ENCODE measurements around the gene ZNF385A. TPM values are rescaled to one million over a fixed set of nuclear protein-coding genes. Genes with fewer than 3 reads are reported as not detected.
A peak's percentile ranks its signal among the peaks of the same experiment; 100 is the strongest.

ZNF385A gene
- total RNA-seq, 1 experiment from 2014 or later, result 5.3 TPM

DNA sequence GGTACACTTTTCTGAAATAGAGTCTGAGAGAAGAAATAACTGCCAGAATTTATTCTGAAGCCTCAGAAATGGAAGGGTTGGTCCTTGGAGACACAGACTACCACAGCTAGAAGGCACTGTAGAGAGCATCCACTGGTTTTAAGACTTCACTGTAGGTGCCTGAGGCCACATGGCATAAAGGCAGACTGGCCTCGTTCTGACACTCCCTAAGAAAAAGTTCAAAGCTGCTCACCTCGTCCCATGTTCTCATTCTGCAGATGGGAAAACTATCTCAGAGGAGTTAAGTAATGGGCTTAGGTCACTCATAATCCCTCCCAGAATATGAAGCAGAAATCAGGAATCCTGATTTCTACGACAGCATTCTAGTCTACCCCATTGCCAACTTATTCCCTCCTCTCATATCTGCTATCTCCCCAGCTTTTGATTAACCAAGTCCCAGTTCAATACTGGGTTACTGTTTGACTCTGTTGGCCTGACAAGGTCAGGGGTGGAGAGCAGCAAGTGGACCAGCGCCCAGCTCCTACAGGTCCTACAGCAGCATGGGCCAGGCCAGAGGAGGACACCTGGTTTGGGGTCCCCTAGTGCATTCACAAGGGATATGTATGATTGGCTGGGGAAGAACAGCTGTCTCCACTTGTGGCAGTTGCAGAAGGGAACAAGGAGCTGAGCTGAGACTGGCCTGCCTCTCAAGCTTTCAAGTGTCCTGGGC, 30.8 kb upstream of the ZNF385A start:
- no peak for DNase-seq (ENCODE audit: low spot score)

- peak; percentile 36 for DNase-seq (ENCODE audit: low spot score)
Observed at GRCh38 chr12:54413284-54414190, 29.0 kb upstream of the ZNF385A start.

GRCh38 chr12:54412786-54413185, 28.3 kb upstream of the ZNF385A start:
- DNase-seq (ENCODE audit: low spot score), result no peak

GRCh38 chr12:54412348-54412747, 27.8 kb upstream of the ZNF385A start:
- no peak for DNase-seq (ENCODE audit: low spot score)

GRCh38 chr12:54411391-54412241, 27.1 kb upstream of the ZNF385A start:
- peak; percentile 54 for DNase-seq (ENCODE audit: low spot score)

DNA sequence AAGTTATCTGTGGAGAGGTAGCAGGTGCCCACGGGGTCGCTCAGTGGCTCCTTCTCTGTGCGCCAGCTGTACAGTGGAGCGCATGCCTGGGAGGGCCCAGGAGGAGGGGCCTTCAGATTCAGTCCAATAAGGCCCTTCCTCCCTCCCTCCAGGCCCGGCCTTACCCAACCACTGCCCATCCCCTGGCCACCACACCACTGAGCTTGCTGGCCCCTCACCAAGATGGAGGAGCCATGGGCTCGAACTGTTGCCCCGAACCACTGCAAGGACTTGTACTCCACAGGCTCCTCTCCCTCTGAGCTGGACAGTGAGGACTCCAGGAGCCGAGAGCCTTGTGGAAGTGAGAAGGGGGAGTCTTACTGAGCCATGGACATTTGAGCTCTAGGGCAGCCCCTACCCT, 24.7 kb upstream of the ZNF385A start:
- DNase-seq (ENCODE audit: low spot score), result no peak

GRCh38 chr12:54407183-54407905, 22.8 kb upstream of the ZNF385A start:
- no peak for DNase-seq (ENCODE audit: low spot score)

DNA sequence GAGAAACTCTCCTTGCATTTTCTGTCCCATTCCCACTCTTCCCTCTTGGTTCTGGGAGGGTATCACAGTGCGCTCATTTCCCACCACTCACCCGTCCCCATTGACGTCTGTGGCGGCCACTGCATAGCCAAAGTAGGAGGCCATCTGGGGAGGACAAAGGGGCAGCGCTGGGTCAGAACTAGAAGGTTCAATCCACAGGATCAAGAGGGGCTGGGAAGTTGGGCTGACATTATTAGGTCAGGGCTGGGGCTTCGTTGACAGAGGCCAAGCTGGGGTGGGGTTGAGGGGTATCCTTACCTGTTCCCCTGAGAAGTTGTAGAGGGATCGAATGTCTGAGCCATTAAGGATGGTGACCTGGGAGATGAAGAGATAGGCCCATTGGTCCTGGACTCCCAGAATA, 21.0 kb upstream of the ZNF385A start:
- DNase-seq (ENCODE audit: low spot score), result no peak

DNA sequence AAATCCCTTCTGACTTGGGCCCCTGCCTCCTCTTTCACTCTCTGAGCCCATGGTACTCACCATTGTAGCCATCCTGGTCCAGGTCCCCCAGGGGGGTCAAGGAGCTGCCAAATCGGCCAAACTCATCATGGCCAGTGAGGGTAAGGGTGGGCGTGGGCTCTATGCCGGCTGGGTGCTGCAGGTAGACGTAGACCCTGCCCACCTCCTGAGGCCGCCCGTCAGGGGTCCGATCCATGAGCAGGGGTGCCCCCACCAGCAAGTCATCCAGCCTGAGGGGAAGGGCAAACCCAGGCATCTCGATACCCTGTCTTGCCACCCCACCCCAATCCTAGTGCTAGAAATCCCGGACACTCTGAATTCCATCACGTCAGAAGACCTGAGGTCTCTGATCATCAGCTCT, 20.6 kb upstream of the ZNF385A start:
- no peak for DNase-seq (ENCODE audit: low spot score)

DNA sequence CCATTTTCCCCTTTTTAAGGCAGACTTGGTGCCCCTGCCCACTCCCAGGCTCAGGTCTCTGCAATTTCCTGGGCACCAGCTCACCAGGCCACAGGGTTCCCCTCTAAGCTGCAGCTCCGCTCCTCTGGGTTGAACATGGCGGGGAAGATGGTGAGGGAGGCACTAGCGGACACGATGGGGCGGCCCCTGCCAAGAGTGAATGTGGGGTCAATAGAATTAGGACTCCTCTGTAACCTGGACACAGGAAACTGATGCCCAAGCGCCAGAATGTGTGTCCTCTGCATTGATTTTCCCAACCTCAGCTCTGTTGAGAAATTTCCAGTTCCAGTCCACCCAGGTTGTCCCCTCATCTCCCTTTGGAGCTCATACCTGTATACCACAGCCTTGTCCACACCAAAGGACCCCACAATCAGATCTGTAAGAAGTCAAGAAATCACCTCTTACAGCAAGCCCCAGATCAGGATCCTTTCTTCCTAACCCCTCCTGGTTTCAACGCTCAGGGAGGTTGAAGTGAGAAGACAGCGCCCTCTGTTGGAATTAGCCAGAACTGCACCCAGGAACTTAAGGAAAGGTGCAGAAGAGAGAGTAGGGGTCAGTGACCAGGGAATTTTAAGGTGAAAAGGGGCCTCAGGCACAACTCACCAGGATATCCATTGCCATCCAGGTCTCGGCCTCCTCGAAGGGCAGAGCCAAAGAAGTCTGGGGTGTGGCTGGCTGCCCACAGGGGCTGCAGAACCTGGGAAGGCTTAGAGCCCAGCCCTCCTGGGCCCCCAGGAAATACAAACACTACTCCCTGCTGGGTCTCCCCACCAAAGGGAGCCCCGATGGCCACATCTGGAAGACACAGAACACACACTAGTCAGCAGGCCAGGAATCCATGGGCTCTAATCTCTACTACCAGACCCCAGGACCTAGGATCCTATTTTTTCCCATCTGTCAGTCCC, 19.8 kb upstream of the ZNF385A start:
- DNase-seq (ENCODE audit: low spot score), result no peak

DNA sequence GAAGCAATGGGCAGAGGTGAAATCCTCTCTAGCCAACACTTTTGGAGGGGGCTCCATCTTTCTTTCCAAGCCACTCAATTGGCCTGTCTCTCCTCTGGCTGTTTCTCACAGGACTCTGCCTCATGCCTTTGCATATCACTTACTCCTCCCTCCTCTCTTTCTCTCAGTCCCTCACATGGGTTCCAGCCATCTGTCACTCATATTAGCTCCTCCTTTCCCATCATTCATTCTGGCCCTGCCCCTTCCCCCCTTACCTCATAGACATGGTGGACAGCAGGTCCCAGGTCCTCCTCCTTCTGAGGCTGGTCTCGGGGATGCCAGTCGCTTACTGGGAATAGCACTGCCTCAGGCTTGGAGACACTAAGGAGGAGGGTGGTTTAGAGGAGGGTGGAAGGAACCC, 16.6 kb upstream of the ZNF385A start:
- no peak for DNase-seq (ENCODE audit: low spot score)

GRCh38 chr12:54398995-54399793, 14.7 kb upstream of the ZNF385A start:
- peak; percentile 67 for DNase-seq (ENCODE audit: low spot score)

DNA sequence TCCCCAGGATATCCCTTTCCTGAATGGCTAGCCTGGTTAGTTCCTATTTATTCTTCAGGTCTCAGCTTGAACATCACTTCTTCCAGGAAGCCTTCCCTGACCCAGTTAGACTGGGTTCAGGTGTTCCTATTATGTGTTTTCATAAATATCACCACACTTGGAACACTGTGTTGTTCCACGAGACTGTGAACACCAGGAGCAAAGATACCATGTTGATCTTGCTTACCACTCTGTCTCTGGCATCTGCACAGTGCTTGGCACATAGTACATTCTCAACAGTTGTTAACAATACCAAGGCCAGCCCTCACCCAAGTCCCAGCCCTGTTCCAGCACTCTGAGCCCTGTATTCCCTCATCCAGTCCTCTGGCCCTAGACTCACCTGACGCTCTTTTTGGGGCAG, 13.7 kb upstream of the ZNF385A start:
- no peak for DNase-seq (ENCODE audit: low spot score)

GRCh38 chr12:54397157-54397556, 12.6 kb upstream of the ZNF385A start:
- no peak for DNase-seq (ENCODE audit: low spot score)

DNA sequence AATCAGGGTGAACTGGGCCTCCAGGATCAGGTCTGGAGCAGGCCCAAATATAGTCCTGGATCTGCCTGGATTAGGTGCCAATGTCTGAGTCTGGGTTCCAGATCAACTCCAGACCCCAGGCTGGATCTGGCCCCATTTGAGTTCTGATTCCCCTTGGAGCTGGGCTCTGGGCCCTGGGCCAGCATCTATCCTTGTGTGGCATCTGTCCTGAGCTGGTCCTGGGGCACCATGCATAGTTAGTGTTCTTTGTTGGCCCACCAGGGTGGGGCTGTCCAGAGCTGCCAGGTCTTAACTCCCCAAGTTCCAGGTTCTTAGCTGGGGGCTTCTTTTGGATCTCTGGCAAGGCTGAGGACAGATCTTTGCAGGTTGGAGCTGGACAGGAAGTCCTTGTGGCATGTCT, 11.0 kb upstream of the ZNF385A start:
- no peak for DNase-seq (ENCODE audit: low spot score)

DNA sequence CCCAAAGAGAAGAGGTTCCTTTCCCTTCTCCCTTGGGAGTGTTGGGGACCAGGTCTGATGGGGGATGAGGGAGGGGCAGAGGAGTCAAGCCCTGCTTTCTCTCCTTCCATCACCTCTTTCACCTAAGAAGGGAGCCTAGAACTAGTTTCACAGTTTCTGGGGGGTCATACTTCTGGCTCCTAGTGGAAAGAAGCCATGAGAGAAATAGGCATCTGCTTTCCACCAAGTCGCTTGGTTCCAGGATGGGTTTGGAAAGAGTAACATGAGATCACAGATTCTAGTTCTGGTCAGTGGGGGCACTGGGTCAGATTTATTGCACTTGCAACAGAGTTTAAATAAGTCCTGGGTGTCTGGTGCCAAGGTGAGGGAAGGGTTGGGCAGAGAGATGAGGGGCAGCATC, 10.5 kb upstream of the ZNF385A start:
- no peak for DNase-seq (ENCODE audit: low spot score)

- peak; percentile 38 for DNase-seq (ENCODE audit: low spot score)
Observed at GRCh38 chr12:54394281-54394719, 9.8 kb upstream of the ZNF385A start.

DNA sequence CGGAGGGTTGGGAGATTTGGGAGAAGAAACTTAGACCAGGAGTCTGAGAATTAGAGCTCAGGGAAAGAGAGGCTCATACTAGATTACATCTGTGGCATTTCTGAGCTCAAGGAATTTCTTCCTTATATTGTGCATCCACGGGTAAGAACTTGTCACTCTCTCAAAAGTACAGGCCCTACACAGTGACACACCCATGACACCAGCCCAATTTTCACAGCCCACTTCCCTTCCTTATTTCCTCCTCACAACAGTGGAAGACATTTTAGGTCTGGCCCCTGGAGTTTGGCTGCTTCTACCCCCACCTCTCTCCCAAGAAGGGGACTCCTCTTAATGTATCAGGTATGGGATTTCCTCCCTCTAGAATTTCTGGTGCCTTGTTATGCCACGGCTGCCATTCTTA, 9.2 kb upstream of the ZNF385A start:
- DNase-seq (ENCODE audit: low spot score), result no peak

DNA sequence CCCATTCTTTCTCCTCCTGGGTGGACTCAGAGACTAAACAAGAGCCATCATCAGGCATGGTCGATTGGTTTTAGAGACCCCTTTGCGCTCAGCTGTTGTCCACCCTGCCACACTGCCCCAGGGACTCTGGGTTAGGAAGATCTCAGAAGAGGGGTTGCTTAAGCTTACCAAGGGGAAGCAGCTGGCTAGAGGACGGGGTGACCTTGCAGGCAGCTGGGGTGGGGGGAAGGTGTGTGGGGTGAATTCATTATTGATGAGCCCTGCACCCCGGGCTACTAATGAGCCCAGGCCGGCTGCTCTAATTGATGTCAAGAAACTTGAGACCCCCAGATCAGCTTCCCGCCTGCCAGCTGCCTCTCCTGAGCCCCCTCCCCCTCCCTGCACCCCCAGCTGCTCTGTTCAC, 8.7 kb upstream of the ZNF385A start:
- DNase-seq (ENCODE audit: low spot score), result no peak
